Activated naive CD4-positive, alpha-beta T cell treated with anti-CD3 and anti-CD28 coated beads, Interleukin-2, amount 50 U/mL, for 16 hours (primary cell): Measurements from ENCODE around the gene SLC35D2.
"Not testable (repeated sequence)": the region's sequence is repeated elsewhere in the genome, so short reads cannot be mapped to it uniquely, and the experiment has no call there.

Experiments
- DNase-seq: peaks from one replicate; pipeline ENCODE4 v3.0.0-alpha.2; 2020

SLC35D2 gene

GRCh38 chr9:96399325-96399633 is 15.8 kb upstream of the SLC35D2 start:
- DNase-seq = no peak

- DNase-seq = no peak
Observed at GRCh38 chr9:96398582-96399324, 15.2 kb upstream of the SLC35D2 start.

- DNase-seq = no peak
Observed at GRCh38 chr9:96395964-96396363, 12.5 kb upstream of the SLC35D2 start.

- no peak for DNase-seq
Observed at GRCh38 chr9:96394832-96395496, 11.5 kb upstream of the SLC35D2 start.

GRCh38 chr9:96392263-96392662 is 8.8 kb upstream of the SLC35D2 start:
- DNase-seq = no peak

- no peak for DNase-seq
Observed at GRCh38 chr9:96391021-96391765, 7.7 kb upstream of the SLC35D2 start.

- no peak for DNase-seq
Observed at GRCh38 chr9:96388144-96388543, 4.6 kb upstream of the SLC35D2 start.

- no peak for DNase-seq
Observed at GRCh38 chr9:96386157-96386556, 2.6 kb upstream of the SLC35D2 start.

- no peak for DNase-seq
Observed at GRCh38 chr9:96382839-96383164, 709 bp downstream of the SLC35D2 start.

- no peak for DNase-seq
Observed at GRCh38 chr9:96382175-96382574, 1.3 kb downstream of the SLC35D2 start.

- no peak for DNase-seq
Observed at GRCh38 chr9:96381696-96382095, 1.8 kb downstream of the SLC35D2 start.

- no peak for DNase-seq
Observed at GRCh38 chr9:96381125-96381524, 2.4 kb downstream of the SLC35D2 start.

GRCh38 chr9:96379461-96379860 is 4.0 kb downstream of the SLC35D2 start:
- DNase-seq = no peak

- no peak for DNase-seq
Observed at GRCh38 chr9:96378187-96378586, 5.3 kb downstream of the SLC35D2 start.

GRCh38 chr9:96376891-96377874 is 6.3 kb downstream of the SLC35D2 start:
- DNase-seq = no peak

- DNase-seq = not testable (repeated sequence)
Observed at GRCh38 chr9:96375507-96375906, 8.0 kb downstream of the SLC35D2 start.

GRCh38 chr9:96367943-96368342 is 15.6 kb downstream of the SLC35D2 start:
- DNase-seq = no peak

GRCh38 chr9:96363175-96363967 is 20.1 kb downstream of the SLC35D2 start:
- DNase-seq = no peak

- DNase-seq = not testable (repeated sequence)
Observed at GRCh38 chr9:96362119-96362518, 21.4 kb downstream of the SLC35D2 start.

GRCh38 chr9:96361668-96362067 is 21.8 kb downstream of the SLC35D2 start:
- DNase-seq = no peak

- DNase-seq = no peak
Observed at GRCh38 chr9:96360976-96361375, 22.5 kb downstream of the SLC35D2 start.

- DNase-seq = not testable (repeated sequence)
Observed at GRCh38 chr9:96360523-96360922, 23.0 kb downstream of the SLC35D2 start.
